HepG2 (cell line): ENCODE results near the gene NR1H2. TPM values are rescaled to one million over a fixed set of nuclear protein-coding genes. Genes with fewer than 3 reads are reported as not detected.
A peak's percentile ranks its signal among the peaks of the same experiment; 100 is the strongest.

Experiments used
- FIP1L1 ChIP-seq: fragments of 200-400 bp; formaldehyde crosslinking; IDR thresholded peaks from 2 replicates; pipeline ENCODE4 v1.6.1; 2018; ENCODE audit warnings: low read depth, mild to moderate bottlenecking, low read length, moderate library complexity, borderline replicate concordance; ENCODE audit not compliant: insufficient read depth
- GPN1 ChIP-seq: sonication (generic); formaldehyde crosslinking; IDR thresholded peaks from 2 replicates; pipeline ENCODE4 v1.5.1; 2020; ENCODE audit warnings: missing genetic modification reagents, borderline replicate concordance
- HOXA3 ChIP-seq: sonication (generic); formaldehyde crosslinking; IDR thresholded peaks from 2 replicates; pipeline ENCODE4 v1.5.0; 2020; ENCODE audit warnings: missing genetic modification reagents
- MTA1 ChIP-seq: sonication (generic); formaldehyde crosslinking; IDR thresholded peaks from 2 replicates; pipeline ENCODE4 v1.4.0; 2020; ENCODE audit warnings: missing genetic modification reagents, mild to moderate bottlenecking, borderline replicate concordance
- MZF1 ChIP-seq: sonication (generic); formaldehyde crosslinking; IDR thresholded peaks from 2 replicates; pipeline ENCODE4 v1.8.1; 2023; ENCODE audit warnings: mild to moderate bottlenecking, missing genetic modification reagents, borderline replicate concordance
- NFIB ChIP-seq: sonication (generic); formaldehyde crosslinking; IDR thresholded peaks from 2 replicates; pipeline ENCODE4 v1.9.0; 2021; ENCODE audit warnings: missing genetic modification reagents, mild to moderate bottlenecking, borderline replicate concordance
- NFYC ChIP-seq: IDR thresholded peaks from 2 replicates; pipeline ENCODE4 v1.6.1; 2016; ENCODE audit warnings: missing genetic modification reagents, missing compliant biosample characterization
- NR2C2 ChIP-seq: sonication (generic); formaldehyde crosslinking; IDR thresholded peaks from 2 replicates; pipeline ENCODE4 v1.4.0; 2020; ENCODE audit warnings: missing genetic modification reagents, mild to moderate bottlenecking, moderate library complexity, borderline replicate concordance
- RBAK ChIP-seq: sonication (generic); formaldehyde crosslinking; IDR thresholded peaks from 2 replicates; pipeline ENCODE4 v1.5.1; 2020; ENCODE audit warnings: mild to moderate bottlenecking, missing genetic modification reagents
- SALL2 ChIP-seq: sonication (generic); formaldehyde crosslinking; IDR thresholded peaks from 2 replicates; pipeline ENCODE4 v1.8.1; 2023; ENCODE audit warnings: mild to moderate bottlenecking, missing genetic modification reagents, inconsistent platforms
- SRSF1 ChIP-seq: fragments of 200-400 bp; formaldehyde crosslinking; optimal IDR thresholded peaks from 2 replicates; pipeline ENCODE3; 2017; ENCODE audit warnings: mild to moderate bottlenecking, low read depth, low read length, moderate library complexity
- TAF1 ChIP-seq: sonication (generic); formaldehyde crosslinking; IDR thresholded peaks from 2 replicates; pipeline ENCODE4 v1.4.0; 2020; ENCODE audit warnings: missing genetic modification reagents
- TEAD3 ChIP-seq: optimal IDR thresholded peaks from 2 replicates; pipeline ENCODE3; 2016; ENCODE audit warnings: borderline replicate concordance
- ZNF225 ChIP-seq: sonication (generic); formaldehyde crosslinking; IDR thresholded peaks from 2 replicates; pipeline ENCODE4 v1.4.0; 2020; ENCODE audit warnings: mild to moderate bottlenecking, missing genetic modification reagents
- ZNF3 ChIP-seq: IDR thresholded peaks from 2 replicates; pipeline ENCODE4 v1.7.0; 2017; ENCODE audit warnings: inconsistent platforms
- polyA plus RNA-seq, 8 experiments: library from polyadenylated mRNA; depleted of rRNA in 3 of 8; stranded (reverse) in 7 of 8; unstranded in 1 of 8; fragments of >200 nt; fragmentation: Illumina TruSeq in 4 of 8; extraction: Trizol in 4 of 8; gene quantifications; 2 replicates each; pipeline versions ENCODE4 v1.2.1 to v1.2.3, GENCODE V29; 2011 to 2016; ENCODE audit warnings: low read depth in 4 of 8, missing spikeins in 1 of 8, mixed read lengths in 1 of 8; ENCODE audit not compliant: insufficient read depth in 1 of 8
- total RNA-seq, 5 experiments: library from RNA; depleted of rRNA; stranded (reverse); fragments of >200 nt; fragmentation: Illumina TruSeq; extraction: Trizol; gene quantifications; 2 replicates each; pipeline ENCODE4 v1.2.3, GENCODE V29; 2016; ENCODE audit warnings: low read depth in 1 of 5
- TF ChIP-seq, protein P1 (sequence below), 2 experiments: sonication (generic) in 1 of 2; formaldehyde crosslinking in 1 of 2; IDR thresholded peaks; 2 replicates each; pipeline versions ENCODE4 v1.4.0 to v1.6.1; 2018 to 2020; ENCODE audit warnings: missing genetic modification reagents in 2 of 2, borderline replicate concordance in 1 of 2, low read depth in 1 of 2, mild to moderate bottlenecking in 1 of 2, missing biosample characterization in 1 of 2
- TF ChIP-seq, protein P2 (sequence below): IDR thresholded peaks from 2 replicates; pipeline ENCODE4 v1.6.1; 2016
- TF ChIP-seq, protein P3 (sequence below): fragments of 450-650 bp; IDR thresholded peaks from 2 replicates; pipeline ENCODE4 v1.6.1; 2017
- TF ChIP-seq, protein P4 (sequence below): sonication (generic); formaldehyde crosslinking; conservative IDR thresholded peaks from 2 replicates; pipeline ENCODE4 v1.5.0; 2020; ENCODE audit warnings: missing genetic modification reagents
- TF ChIP-seq, protein P5 (sequence below): IDR thresholded peaks from 2 replicates; pipeline ENCODE4 v1.6.1; 2016; ENCODE audit warnings: missing compliant biosample characterization, missing genetic modification reagents, borderline replicate concordance

NR1H2 gene
- total and polyA plus RNA-seq, 2 of the 13 experiments (the other 11 are each of a cell fraction or from before 2014, with no cell fraction given): 10.3 to 13.5 TPM

DNA sequence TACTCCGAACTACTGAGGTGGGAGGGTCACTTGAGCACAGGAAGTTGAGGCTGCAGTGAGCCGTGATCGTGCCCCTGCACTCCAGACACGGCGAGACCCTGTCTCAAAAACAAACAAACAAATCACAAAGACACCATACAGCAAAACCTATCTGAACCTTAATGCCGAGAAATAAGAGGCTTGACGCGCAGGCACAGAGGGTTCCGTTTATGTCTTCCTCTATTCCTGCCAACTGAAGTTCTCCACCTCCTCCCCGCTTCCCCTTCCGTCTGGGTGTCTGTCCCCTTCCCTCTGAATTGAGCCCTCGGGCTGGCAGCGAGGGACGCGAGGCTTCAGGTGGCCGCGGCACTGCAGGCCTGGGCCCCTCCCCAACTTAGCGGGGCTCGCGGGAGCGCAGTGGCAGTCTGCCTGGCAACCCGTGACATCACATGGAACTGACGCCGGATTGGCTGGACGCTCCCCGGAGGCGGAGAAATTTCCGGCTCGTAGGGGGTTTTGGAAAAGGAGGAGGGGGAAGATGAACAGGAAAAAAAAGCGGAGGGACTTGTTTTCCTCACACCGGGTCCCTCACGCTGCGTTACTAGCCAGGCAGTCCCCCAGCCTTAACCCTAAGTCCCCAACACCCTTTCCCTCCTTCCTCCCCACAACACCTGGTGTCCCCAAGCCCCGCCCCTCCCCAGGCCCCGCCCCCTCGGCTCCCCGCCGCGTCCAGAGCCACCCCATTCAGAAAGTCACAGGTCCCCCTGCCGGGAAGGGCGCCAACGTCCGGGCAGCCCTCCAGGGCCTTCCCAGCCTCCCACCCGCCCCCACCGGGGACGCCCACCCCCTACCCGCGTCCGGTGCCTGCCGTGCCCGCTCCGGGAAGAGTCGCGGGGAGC, 55.3 kb downstream of the NR1H2 start (continued):
- TF ChIP-seq, protein P1, sequence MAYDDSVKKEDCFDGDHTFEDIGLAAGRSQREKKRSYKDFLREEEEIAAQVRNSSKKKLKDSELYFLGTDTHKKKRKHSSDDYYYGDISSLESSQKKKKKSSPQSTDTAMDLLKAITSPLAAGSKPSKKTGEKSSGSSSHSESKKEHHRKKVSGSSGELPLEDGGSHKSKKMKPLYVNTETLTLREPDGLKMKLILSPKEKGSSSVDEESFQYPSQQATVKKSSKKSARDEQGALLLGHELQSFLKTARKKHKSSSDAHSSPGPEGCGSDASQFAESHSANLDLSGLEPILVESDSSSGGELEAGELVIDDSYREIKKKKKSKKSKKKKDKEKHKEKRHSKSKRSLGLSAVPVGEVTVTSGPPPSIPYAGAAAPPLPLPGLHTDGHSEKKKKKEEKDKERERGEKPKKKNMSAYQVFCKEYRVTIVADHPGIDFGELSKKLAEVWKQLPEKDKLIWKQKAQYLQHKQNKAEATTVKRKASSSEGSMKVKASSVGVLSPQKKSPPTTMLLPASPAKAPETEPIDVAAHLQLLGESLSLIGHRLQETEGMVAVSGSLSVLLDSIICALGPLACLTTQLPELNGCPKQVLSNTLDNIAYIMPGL (CRISPR knock-in tag; IDR thresholded peaks at IDR 0.05; ENCODE audit: borderline replicate concordance in 1 of 2, low read depth in 1 of 2): peak; percentile 43 to 62; a peak in 3 of 4 replicates
- no peak for TF ChIP-seq NR2C2 (CRISPR knock-in tag)
- no peak for TF ChIP-seq MZF1 (CRISPR knock-in tag)
- TF ChIP-seq, protein P2, sequence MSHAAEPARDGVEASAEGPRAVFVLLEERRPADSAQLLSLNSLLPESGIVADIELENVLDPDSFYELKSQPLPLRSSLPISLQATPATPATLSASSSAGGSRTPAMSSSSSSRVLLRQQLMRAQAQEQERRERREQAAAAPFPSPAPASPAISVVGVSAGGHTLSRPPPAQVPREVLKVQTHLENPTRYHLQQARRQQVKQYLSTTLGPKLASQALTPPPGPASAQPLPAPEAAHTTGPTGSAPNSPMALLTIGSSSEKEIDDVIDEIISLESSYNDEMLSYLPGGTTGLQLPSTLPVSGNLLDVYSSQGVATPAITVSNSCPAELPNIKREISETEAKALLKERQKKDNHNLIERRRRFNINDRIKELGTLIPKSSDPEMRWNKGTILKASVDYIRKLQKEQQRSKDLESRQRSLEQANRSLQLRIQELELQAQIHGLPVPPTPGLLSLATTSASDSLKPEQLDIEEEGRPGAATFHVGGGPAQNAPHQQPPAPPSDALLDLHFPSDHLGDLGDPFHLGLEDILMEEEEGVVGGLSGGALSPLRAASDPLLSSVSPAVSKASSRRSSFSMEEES (CRISPR knock-in tag): 0 out of 2 replicates have a peak, but pooled peaks have one; percentile 31
- TF ChIP-seq, protein P3, sequence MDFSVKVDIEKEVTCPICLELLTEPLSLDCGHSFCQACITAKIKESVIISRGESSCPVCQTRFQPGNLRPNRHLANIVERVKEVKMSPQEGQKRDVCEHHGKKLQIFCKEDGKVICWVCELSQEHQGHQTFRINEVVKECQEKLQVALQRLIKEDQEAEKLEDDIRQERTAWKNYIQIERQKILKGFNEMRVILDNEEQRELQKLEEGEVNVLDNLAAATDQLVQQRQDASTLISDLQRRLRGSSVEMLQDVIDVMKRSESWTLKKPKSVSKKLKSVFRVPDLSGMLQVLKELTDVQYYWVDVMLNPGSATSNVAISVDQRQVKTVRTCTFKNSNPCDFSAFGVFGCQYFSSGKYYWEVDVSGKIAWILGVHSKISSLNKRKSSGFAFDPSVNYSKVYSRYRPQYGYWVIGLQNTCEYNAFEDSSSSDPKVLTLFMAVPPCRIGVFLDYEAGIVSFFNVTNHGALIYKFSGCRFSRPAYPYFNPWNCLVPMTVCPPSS: no peak
- TF ChIP-seq RBAK (CRISPR knock-in tag): no peak
- TF ChIP-seq TEAD3: no peak
- peak; percentile 85 for TF ChIP-seq NFYC (CRISPR knock-in tag)
- TF ChIP-seq ZNF3: no peak
- TF ChIP-seq SALL2 (CRISPR knock-in tag): no peak
- TF ChIP-seq TAF1: peak; percentile 25; the same call in 1 of the 2 replicates
- TF ChIP-seq NFIB: no peak
- TF ChIP-seq HOXA3 (CRISPR knock-in tag): peak; percentile 19; the same call in 1 of the 2 replicates
- TF ChIP-seq FIP1L1: no peak
- TF ChIP-seq, protein P4, sequence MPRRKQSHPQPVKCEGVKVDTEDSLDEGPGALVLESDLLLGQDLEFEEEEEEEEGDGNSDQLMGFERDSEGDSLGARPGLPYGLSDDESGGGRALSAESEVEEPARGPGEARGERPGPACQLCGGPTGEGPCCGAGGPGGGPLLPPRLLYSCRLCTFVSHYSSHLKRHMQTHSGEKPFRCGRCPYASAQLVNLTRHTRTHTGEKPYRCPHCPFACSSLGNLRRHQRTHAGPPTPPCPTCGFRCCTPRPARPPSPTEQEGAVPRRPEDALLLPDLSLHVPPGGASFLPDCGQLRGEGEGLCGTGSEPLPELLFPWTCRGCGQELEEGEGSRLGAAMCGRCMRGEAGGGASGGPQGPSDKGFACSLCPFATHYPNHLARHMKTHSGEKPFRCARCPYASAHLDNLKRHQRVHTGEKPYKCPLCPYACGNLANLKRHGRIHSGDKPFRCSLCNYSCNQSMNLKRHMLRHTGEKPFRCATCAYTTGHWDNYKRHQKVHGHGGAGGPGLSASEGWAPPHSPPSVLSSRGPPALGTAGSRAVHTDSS: no peak
- 0 out of 2 replicates have a peak, but pooled peaks have one; percentile 32 for TF ChIP-seq ZNF225 (CRISPR knock-in tag)
- TF ChIP-seq, protein P5, sequence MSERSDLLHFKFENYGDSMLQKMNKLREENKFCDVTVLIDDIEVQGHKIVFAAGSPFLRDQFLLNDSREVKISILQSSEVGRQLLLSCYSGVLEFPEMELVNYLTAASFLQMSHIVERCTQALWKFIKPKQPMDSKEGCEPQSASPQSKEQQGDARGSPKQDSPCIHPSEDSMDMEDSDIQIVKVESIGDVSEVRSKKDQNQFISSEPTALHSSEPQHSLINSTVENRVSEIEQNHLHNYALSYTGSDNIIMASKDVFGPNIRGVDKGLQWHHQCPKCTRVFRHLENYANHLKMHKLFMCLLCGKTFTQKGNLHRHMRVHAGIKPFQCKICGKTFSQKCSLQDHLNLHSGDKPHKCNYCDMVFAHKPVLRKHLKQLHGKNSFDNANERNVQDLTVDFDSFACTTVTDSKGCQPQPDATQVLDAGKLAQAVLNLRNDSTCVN (CRISPR knock-in tag): 0 out of 2 replicates have a peak, but pooled peaks have one; percentile 35
- TF ChIP-seq MTA1: no peak
- TF ChIP-seq SRSF1: no peak
- TF ChIP-seq GPN1 (CRISPR knock-in tag): no peak
